Endothelial cell of umbilical vein (primary cell): ENCODE measurements around the gene KLHL17. TPM values are rescaled to one million over a fixed set of nuclear protein-coding genes. Genes with fewer than 3 reads are reported as not detected.

Source experiments
- BruUV-seq: library from RNA; stranded (reverse); fragments of 400-500 nt; replicated peaks from 2 replicates; lab custom pipeline; 2021; lab: Mats Ljungman, UMichigan
- CTCF ChIA-PET: fragments of 300-600, 350-600 bp; sonication (Branson Sonifier 250); formaldehyde crosslinking; loops from one replicate; lab custom pipeline; 2021; ENCODE audit warnings: antibody characterized with exemption, inconsistent platforms; lab: Charles Lee
- POLR2A ChIA-PET: fragments of 300-600, 350-600 bp; sonication (Branson Sonifier 250); formaldehyde crosslinking; loops from one replicate; lab custom pipeline; 2021; ENCODE audit warnings: antibody characterized with exemption, inconsistent platforms; lab: Charles Lee
- DNase-seq: peaks from one replicate; pipeline ENCODE4 v3.0.0-alpha.2; 2011; ENCODE audit warnings: low read depth, low spot score
- FAIRE-seq: peaks from 2 replicates; lab custom pipeline; 2011; peaks lifted over from hg19 to GRCh38; lab: Jason Lieb, UNC
- H2AFZ ChIP-seq: 2 replicates; pipeline ENCODE4 v1.6.0; 2012; ENCODE audit warnings: low read depth, low read length, control low read depth, inconsistent platforms
- H3K27ac ChIP-seq: 2 replicates; pipeline ENCODE4 v1.5.1; 2011; ENCODE audit warnings: low read depth, mild to moderate bottlenecking, control low read depth, low read length, moderate library complexity; ENCODE audit not compliant: insufficient read depth
- H3K27me3 ChIP-seq, 2 experiments: 2 replicates each; pipeline versions ENCODE4 v1.6.0 to v1.6.1; 2011; ENCODE audit warnings: low read length in 2 of 2, mixed read lengths in 1 of 2; ENCODE audit not compliant: control insufficient read depth in 2 of 2, insufficient read depth in 2 of 2
- H3K36me3 ChIP-seq, 2 experiments: 2 replicates in 1 of 2; 3 replicates in 1 of 2; pipeline ENCODE4 v1.5.1; 2011; ENCODE audit warnings: low read length in 2 of 2, mild to moderate bottlenecking in 1 of 2, moderate library complexity in 1 of 2; ENCODE audit not compliant: control insufficient read depth in 2 of 2, insufficient read depth in 2 of 2; ENCODE audit errors: extremely low read depth in 1 of 2
- H3K4me1 ChIP-seq: 3 replicates; pipeline ENCODE4 v1.5.1; 2011; ENCODE audit warnings: mild to moderate bottlenecking, low read length; ENCODE audit not compliant: control insufficient read depth, insufficient read depth; ENCODE audit errors: extremely low read depth
- H3K4me2 ChIP-seq: 2 replicates; pipeline ENCODE4 v1.6.1; 2011; ENCODE audit warnings: low read length, control low read depth, mixed read lengths; ENCODE audit not compliant: insufficient read depth
- H3K4me3 ChIP-seq, 3 experiments: fragments of 200-600 bp in 1 of 3; sonication (generic), shearing (Covaris generic) in 1 of 3; replicated peaks in 1 of 3; 2 replicates each; pipeline ENCODE4 v1.5.1; 2011 to 2016; ENCODE audit warnings: control low read depth in 3 of 3, low read length in 3 of 3, mild to moderate bottlenecking in 2 of 3, inconsistent platforms in 1 of 3, low read depth in 1 of 3, moderate library complexity in 1 of 3; ENCODE audit not compliant: insufficient read depth in 1 of 3
- H3K79me2 ChIP-seq: 2 replicates; pipeline ENCODE4 v1.6.0; 2012; ENCODE audit warnings: low read length, inconsistent platforms; ENCODE audit not compliant: control insufficient read depth, insufficient read depth
- H3K9ac ChIP-seq: replicated peaks from 2 replicates; pipeline ENCODE3; 2011; ENCODE audit warnings: low read length, control low read depth; ENCODE audit not compliant: insufficient read depth; ENCODE audit errors: extremely low read depth
- H3K9me1 ChIP-seq: replicated peaks from 3 replicates; pipeline ENCODE4 v1.6.0; 2011; ENCODE audit warnings: mild to moderate bottlenecking, low read length; ENCODE audit not compliant: control insufficient read depth, insufficient read depth; ENCODE audit errors: extremely low read depth
- H3K9me3 ChIP-seq: replicated peaks from 2 replicates; pipeline ENCODE4 v1.5.1; 2012; ENCODE audit warnings: low read length, inconsistent platforms; ENCODE audit not compliant: control insufficient read depth, insufficient read depth
- H4K20me1 ChIP-seq: replicated peaks from 2 replicates; pipeline ENCODE3; 2011; ENCODE audit warnings: mild to moderate bottlenecking, low read length; ENCODE audit not compliant: control insufficient read depth, insufficient read depth; ENCODE audit errors: extremely low read depth
- EZH2 ChIP-seq: IDR thresholded peaks from 2 replicates; pipeline ENCODE4 v1.6.1; 2012; ENCODE audit warnings: borderline replicate concordance, low read depth, mild to moderate bottlenecking, moderate library complexity, low read length, inconsistent platforms; ENCODE audit not compliant: severe bottlenecking
- GATA2 ChIP-seq: IDR thresholded peaks from 2 replicates; pipeline ENCODE4 v1.7.0; 2011; ENCODE audit warnings: low read depth, mild to moderate bottlenecking, moderate library complexity, mixed read lengths, low read length; ENCODE audit not compliant: insufficient read length, insufficient read depth
- MYC ChIP-seq: IDR thresholded peaks from one replicate; pipeline ENCODE4 v1.6.1; 2011; ENCODE audit warnings: mild to moderate bottlenecking, low read depth, low read length
- POLR2A ChIP-seq: IDR thresholded peaks from 2 replicates; pipeline ENCODE4 v1.6.1; 2012; ENCODE audit warnings: low read depth, mild to moderate bottlenecking, control low read depth, low read length
- POLR2AphosphoS5 ChIP-seq: IDR thresholded peaks from 2 replicates; pipeline ENCODE4 v1.6.1; 2012; ENCODE audit warnings: low read depth, mild to moderate bottlenecking, control low read depth, low read length, moderate library complexity; ENCODE audit not compliant: insufficient read depth
- dilution Hi-C: fragments of 300-500 bp; cut with MboI; formaldehyde crosslinking; loops from one replicate; pipeline ENCODE4 v1.15.0; 2019; ENCODE audit warnings: low sequenced_read_pairs; ENCODE audit not compliant: extremely low pct_ligation_motif_present
- intact Hi-C: fragments of 100-400 bp; cut with micrococcal nuclease; formaldehyde crosslinking; loops from one replicate; pipeline ENCODE4 v1.10.0; 2022
- polyA plus RNA-seq, 4 experiments: library from polyadenylated mRNA; depleted of rRNA in 3 of 4; stranded (reverse) in 3 of 4; unstranded in 1 of 4; fragments of >200 nt; gene quantifications; 2 replicates each; pipeline versions ENCODE4 v1.2.1 to v1.2.3, GENCODE V29; 2011 to 2012; ENCODE audit warnings: missing spikeins in 1 of 4
- total RNA-seq: library from RNA; stranded (reverse); gene quantifications from 2 replicates; pipeline ENCODE4 v1.2.3, GENCODE V29; 2021
- TF ChIP-seq, protein P1 (sequence below), 2 donors: IDR thresholded peaks; 1 replicate in 1 of 2; 2 replicates in 1 of 2; pipeline ENCODE4 v1.5.1; 2011; ENCODE audit warnings: low read length in 2 of 2, mild to moderate bottlenecking in 2 of 2, moderate library complexity in 2 of 2, control low read depth in 1 of 2, inconsistent platforms in 1 of 2, low read depth in 1 of 2; ENCODE audit not compliant: insufficient read depth in 1 of 2; ENCODE audit errors: extremely low read depth in 1 of 2

The KLHL17 gene
- total and polyA plus RNA-seq, 2 donors (not counting 3 experiments of a cell fraction or from before 2014, with no cell fraction given), result 27.0 to 30.1 TPM

GRCh38 chr1:937521-937920 is 22.9 kb upstream of the KLHL17 start:
- H3K9ac ChIP-seq, result no peak overlapping the region
- no peak for TF ChIP-seq POLR2AphosphoS5
- no peak for TF ChIP-seq POLR2A
- no peak for TF ChIP-seq GATA2
- no peak for TF ChIP-seq EZH2
- no peak for TF ChIP-seq MYC
- H3K27me3 ChIP-seq, result peaks cover 19 to 34% of the 10 kb centered on the region in 2 experiments
- CTCF ChIA-PET, result interaction anchor here (1.0 to 3.0 kb wide), 4 partner anchors 8 to 33 kb away, joined by 4 to 13 read pairs (median 8); partner anchors contain the start of gene SAMD11
- no peak overlapping the region for H3K27ac ChIP-seq
- POLR2A ChIA-PET, result no interaction called here
- no TSS peak for BruUV-seq
- no peaks in the 10 kb centered on the region for H3K79me2 ChIP-seq
- no peaks in the 10 kb centered on the region for H3K9me1 ChIP-seq
- dilution Hi-C loops (no loop called here), intact Hi-C loops (no loop called here)
- H3K4me2 ChIP-seq, result no peak overlapping the region
- DNase-seq, result no peak
- no peaks in the 10 kb centered on the region for H3K9me3 ChIP-seq
- H4K20me1 ChIP-seq, result no peaks in the 10 kb centered on the region
- H3K4me3 ChIP-seq, result no peak overlapping the region
- H2AFZ ChIP-seq, result no peak overlapping the region
- FAIRE-seq, result no peak
- peaks cover 12% of the 10 kb centered on the region for H3K4me1 ChIP-seq
- H3K36me3 ChIP-seq, result no peaks in the 10 kb centered on the region

DNA sequence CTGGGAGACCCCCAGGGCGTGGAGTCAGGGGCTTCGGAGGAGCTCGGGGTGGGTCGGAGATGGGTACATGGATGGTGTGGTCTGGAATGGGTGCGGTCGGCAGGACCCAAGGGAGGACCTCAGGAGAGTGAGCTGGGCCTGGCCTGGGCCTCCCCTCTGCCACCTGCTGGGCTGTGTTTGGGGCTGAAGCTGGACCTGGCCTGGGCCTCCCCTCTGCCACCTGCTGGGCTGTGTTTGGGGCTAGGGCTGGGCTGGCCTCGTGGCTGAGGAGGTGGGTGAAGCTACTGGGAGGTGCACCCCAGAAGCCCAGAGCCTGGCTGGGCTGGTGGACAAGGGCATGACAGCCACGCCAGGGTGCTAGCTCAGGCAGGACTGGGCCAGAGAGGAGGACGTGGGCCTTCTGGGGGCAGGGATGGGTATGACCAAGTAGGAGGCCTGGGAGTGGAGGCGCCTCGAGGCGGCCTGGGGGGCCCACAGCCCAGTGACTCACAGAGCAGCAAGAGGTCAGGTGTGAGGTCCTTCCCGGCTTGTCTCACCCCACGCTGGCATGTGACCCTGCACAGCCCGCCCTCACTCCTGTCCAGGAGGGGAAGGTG is 22.2 kb upstream of the KLHL17 start:
- Histone ChIP-seq H3K4me2 (no peak overlapping the region), H3K9me1 (no peaks in the 10 kb centered on the region), H3K79me2 (no peaks in the 10 kb centered on the region), H3K9ac (no peak overlapping the region), H3K36me3 (no peaks in the 10 kb centered on the region), H2AFZ (no peak overlapping the region), H3K27ac (no peak overlapping the region), H3K4me1 (peaks cover 12% of the 10 kb centered on the region), H4K20me1 (no peaks in the 10 kb centered on the region), H3K9me3 (no peaks in the 10 kb centered on the region), H3K4me3 (no peak overlapping the region), H3K27me3 (peaks cover 21 to 41% of the 10 kb centered on the region in 2 experiments)
- POLR2A ChIA-PET, result no interaction called here
- TF ChIP-seq, protein P1, sequence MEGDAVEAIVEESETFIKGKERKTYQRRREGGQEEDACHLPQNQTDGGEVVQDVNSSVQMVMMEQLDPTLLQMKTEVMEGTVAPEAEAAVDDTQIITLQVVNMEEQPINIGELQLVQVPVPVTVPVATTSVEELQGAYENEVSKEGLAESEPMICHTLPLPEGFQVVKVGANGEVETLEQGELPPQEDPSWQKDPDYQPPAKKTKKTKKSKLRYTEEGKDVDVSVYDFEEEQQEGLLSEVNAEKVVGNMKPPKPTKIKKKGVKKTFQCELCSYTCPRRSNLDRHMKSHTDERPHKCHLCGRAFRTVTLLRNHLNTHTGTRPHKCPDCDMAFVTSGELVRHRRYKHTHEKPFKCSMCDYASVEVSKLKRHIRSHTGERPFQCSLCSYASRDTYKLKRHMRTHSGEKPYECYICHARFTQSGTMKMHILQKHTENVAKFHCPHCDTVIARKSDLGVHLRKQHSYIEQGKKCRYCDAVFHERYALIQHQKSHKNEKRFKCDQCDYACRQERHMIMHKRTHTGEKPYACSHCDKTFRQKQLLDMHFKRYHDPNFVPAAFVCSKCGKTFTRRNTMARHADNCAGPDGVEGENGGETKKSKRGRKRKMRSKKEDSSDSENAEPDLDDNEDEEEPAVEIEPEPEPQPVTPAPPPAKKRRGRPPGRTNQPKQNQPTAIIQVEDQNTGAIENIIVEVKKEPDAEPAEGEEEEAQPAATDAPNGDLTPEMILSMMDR (IDR thresholded peaks at IDR 0.05; ENCODE audit: extremely low read depth in 1 of 2, insufficient read depth in 1 of 2, low read depth in 1 of 2, low read length in 2 of 2), result peak; percentile 28 to 57
- TF ChIP-seq POLR2A, result no peak
- DNase-seq (no peak), FAIRE-seq (no peak)
- dilution Hi-C loops (no loop called here), intact Hi-C loops (loop anchor here (1.0 kb wide), 1 partner anchor 34 kb away; no protein-coding TSS in a partner anchor)
- BruUV-seq, result no TSS peak
- CTCF ChIA-PET, result interaction anchor here (0.5 to 3.0 kb wide), 8 partner anchors 9 to 583 kb away, joined by 3 to 13 read pairs (median 4); partner anchors contain the start of gene SAMD11
